NCI-H2029 treated with DMSO at 0.1 percent for 48 hours (cell line): ENCODE measurements around the gene THADA.

Experiments
- DNase-seq: peaks from one replicate; lab custom pipeline; 2025; lab: John Stamatoyannopoulos, UW

Gene THADA

GRCh38 chr2:43438342-43438741 lies 157.5 kb downstream of the THADA start:
- DNase-seq = no peak

GRCh38 chr2:43437363-43437762 lies 158.5 kb downstream of the THADA start:
- no peak for DNase-seq

- DNase-seq = no peak
Measured at GRCh38 chr2:43436431-43436830, 159.4 kb downstream of the THADA start.

GRCh38 chr2:43435746-43436145 lies 160.1 kb downstream of the THADA start:
- DNase-seq = no peak

- no peak for DNase-seq
Measured at GRCh38 chr2:43430489-43430888, 165.3 kb downstream of the THADA start.

- DNase-seq = no peak
Measured at GRCh38 chr2:43429369-43429768, 166.5 kb downstream of the THADA start.

- DNase-seq = no peak
Measured at GRCh38 chr2:43427032-43427424, 168.8 kb downstream of the THADA start.

- peak; percentile 15 for DNase-seq
Measured at GRCh38 chr2:43426305-43427031, 169.4 kb downstream of the THADA start.

- DNase-seq = no peak
Measured at GRCh38 chr2:43425659-43426058, 170.2 kb downstream of the THADA start.

GRCh38 chr2:43424262-43425207 lies 171.3 kb downstream of the THADA start:
- no peak for DNase-seq

GRCh38 chr2:43423941-43424261 lies 171.9 kb downstream of the THADA start:
- DNase-seq = no peak

GRCh38 chr2:43421194-43421593 lies 174.6 kb downstream of the THADA start:
- DNase-seq = no peak

- DNase-seq = no peak
Measured at GRCh38 chr2:43420389-43420801, 175.4 kb downstream of the THADA start.

- DNase-seq = no peak
Measured at GRCh38 chr2:43419876-43420275, 176.0 kb downstream of the THADA start.

- DNase-seq = no peak
Measured at GRCh38 chr2:43419243-43419642, 176.6 kb downstream of the THADA start.

- no peak for DNase-seq
Measured at GRCh38 chr2:43418680-43419079, 177.2 kb downstream of the THADA start.

- DNase-seq = no peak
Measured at GRCh38 chr2:43417300-43417699, 178.5 kb downstream of the THADA start.

- DNase-seq = no peak
Measured at GRCh38 chr2:43415592-43415991, 180.2 kb downstream of the THADA start.

- DNase-seq = no peak
Measured at GRCh38 chr2:43414586-43415135, 181.2 kb downstream of the THADA start.

GRCh38 chr2:43414033-43414432 lies 181.8 kb downstream of the THADA start:
- DNase-seq = no peak

GRCh38 chr2:43412114-43412753 lies 183.6 kb downstream of the THADA start:
- no peak for DNase-seq

- no peak for DNase-seq
Measured at GRCh38 chr2:43410055-43410604, 185.7 kb downstream of the THADA start.
